ENCODE data around the gene UBL5.
"Not testable (repeated sequence)": the region's sequence is repeated elsewhere in the genome, so short reads cannot be mapped to it uniquely, and the experiment has no call there.

The UBL5 gene

DNA sequence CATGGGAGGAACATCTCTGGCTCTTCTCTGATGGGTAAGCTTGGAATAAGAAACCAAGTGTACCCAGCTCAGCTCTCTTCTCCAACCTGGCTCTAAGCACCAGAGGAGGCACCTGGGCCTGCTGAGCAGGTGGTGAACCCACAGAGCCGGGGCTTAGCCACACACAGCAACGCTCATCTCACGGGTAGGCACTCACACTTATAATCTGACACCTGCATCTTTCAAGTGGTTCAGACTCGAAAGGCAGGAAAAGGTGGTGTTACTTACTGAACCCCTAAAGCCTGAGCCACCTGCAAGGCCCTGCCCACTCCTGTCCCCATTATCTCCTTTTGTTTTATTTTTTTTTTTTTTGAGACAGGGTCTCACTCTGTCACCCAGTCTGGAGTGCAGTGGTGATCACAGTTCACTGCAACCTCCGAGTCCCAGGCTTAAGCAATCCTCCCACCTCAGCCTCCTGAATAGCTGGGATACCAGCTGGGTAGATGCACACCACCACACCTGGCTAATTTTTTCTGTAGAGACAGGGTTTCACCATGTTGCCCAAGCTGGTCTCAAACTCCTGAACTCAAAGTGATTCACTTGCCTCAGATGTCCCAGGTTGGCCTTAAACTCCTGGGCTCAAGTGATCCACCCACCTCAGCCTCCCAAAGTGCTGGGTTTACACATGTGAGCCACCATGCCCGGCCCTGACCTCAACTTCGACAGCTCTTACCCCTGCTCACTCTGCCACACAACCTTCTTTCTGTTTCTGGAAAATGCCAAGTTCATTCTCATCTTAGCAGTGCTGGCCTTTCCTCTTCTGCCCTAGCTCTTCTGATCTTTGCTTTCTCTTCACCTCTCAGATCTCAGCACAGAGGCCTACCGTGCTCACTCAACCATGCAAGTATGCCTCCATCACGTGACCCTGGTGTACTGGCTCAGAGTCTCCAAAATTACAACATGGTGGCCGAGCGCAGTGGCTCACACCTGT is 18.6 kb upstream of the UBL5 start:
- in situ Hi-C loops (cut with MboI; ENCODE audit: low sequenced_read_pairs), result no loop called here

DNA sequence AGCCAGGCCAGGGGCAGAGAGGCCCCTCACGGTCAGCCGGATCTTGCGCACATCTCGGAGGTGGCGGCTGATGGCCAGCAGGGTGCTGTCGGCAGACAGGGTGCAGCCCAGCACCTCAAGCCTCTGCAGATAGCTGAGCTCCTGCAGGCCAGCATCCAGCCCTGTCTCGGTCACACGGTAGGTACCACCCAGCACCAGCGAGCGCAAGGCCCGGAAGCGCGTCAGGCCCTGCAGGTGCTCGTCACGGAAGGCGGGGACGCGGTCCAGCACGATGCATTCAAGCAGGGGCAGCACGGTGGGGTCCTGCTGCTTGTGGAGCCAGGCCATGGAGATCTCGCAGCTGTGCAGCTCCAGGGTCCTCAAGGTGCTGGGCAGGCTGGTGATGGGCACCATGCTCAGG is 16.6 kb upstream of the UBL5 start:
- in situ Hi-C loops (cut with MboI; ENCODE audit: low sequenced_read_pairs), result no loop called here

DNA sequence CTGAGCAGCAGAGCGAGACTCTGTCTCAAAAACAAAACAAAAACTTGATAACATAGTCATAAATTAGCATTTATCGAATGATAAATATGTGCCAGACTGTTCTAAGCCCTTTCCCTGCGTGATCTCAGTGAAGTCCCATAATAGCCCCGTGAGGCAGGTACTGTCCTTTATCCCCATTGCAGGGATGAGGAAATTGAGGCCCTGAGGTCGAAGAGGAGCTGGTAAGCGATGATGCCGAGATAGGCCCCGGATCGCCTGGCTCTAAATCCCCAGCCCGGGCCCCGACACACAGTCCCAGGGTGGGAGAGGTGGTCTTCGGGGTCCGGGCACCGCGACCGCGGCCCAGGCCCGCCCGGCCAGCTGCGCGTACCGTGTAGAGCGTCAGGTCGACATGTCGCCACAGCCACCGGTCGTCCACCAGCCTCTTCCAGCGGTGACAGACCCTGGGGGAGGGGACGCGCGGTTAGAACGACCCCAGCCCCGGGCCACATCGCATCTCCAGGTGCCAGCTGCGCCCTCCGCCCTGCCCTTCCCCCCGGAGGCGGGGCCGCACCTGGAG is 9.5 kb upstream of the UBL5 start:
- in situ Hi-C loops (cut with MboI; ENCODE audit: low sequenced_read_pairs), result no loop called here

DNA sequence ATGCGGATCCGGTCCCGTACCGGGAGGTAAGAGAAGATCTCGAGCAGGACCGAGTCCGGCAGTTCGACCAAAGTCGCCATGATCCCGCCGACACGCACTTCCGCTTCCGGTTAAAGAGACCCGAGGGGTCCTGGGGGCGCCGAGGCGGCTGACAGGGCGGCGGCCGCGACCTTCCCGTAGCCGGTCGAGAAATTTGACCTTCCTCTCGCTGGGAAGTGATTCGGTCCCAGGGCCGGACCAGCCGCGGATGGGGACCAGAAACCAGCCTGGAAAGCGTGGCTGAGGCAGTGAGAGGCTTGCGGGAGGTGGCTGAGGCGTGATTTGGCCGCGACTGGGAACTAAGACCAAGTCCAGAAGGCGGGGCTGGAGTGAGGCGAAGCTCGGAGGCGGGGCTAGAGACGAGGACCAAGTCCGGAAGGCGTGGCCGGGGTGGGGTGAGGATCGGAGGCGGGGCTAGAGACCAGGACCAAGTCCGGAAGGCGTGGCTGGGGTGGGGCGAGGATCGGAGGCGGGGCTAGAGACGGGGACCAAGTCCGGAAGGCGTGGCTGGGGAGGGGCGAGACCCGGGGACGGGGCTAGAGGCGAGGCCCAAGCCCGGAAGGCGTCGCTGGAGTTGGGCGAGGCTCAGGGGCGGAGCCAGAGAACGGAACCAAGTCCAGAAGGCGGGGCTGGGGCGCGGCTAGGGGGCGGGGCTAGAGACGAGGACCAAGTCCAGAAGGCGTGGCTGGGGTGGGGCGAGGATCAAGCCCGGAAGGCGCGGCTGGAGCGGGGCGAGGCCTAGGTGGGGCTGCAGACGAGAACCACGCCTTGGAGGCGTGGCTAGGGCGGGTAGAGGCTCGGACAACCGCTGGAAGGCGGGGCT is 8.8 kb upstream of the UBL5 start, which contains the start of gene FBXL12:
Gene FBXL12, minus strand, starts transcription at position 346 of the 862 bp plus-strand sequence. Its CDS starts 266 bp downstream, at position 80.
- in situ Hi-C loops (cut with MboI; ENCODE audit: low sequenced_read_pairs), result no loop called here

DNA sequence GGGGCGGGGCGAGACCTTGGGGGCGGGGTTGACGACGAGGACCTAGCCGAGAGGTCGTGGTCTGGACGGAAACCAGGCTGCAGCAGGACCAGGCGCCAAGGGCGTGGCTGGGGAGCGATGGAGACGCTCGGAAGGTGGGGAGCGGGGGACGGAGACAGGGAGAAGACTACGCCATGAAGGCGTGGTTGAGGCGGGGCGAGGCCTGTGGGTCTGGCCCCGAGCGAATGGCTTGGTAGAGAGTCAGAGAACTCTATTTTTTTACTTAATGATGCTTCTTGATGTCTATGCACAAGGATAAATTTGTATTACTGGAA is 8.2 kb upstream of the UBL5 start:
- in situ Hi-C loops (cut with MboI; ENCODE audit: low sequenced_read_pairs), result no loop called here

DNA sequence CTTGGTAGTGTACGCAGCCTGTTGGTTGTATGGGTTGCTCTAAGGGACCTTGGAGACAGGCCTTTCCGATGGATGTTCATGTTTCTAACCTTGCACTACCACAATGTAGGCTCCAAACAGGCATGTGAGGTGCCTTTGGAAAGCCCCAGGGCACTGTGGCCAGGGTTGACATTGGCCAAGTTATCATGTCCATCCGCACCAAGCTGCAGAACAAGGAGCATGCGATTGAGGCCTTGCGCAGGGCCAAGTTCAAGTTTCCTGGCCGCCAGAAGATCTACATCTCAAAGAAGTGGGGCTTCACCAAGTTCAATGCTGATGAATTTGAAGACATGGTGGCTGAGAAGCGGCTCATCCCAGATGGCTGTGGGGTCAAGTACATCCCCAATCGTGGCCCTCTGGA is 7.7 kb upstream of the UBL5 start:
- in situ Hi-C loops (cut with MboI; ENCODE audit: low sequenced_read_pairs), result not testable (repeated sequence)

DNA sequence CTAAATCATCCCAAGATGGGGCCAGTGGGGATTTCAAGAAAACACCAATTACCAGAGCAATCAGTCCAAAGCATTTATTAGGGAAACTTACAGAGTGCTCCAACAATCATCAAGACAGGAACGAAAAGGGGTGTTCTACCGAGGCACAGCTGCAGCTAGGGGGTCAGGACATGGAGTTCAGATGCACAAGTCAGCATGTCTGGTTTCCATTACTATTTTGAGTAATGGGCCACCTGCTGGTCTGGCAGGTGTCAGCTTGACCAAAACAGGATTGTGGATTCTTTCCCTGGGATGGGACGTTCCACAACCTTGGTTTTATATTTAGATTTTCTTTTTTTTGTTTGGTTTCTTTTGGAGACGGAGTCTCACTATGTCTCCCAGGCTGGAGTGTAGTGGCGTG is 3.9 kb upstream of the UBL5 start:
- in situ Hi-C loops (cut with MboI; ENCODE audit: low sequenced_read_pairs), result no loop called here

DNA sequence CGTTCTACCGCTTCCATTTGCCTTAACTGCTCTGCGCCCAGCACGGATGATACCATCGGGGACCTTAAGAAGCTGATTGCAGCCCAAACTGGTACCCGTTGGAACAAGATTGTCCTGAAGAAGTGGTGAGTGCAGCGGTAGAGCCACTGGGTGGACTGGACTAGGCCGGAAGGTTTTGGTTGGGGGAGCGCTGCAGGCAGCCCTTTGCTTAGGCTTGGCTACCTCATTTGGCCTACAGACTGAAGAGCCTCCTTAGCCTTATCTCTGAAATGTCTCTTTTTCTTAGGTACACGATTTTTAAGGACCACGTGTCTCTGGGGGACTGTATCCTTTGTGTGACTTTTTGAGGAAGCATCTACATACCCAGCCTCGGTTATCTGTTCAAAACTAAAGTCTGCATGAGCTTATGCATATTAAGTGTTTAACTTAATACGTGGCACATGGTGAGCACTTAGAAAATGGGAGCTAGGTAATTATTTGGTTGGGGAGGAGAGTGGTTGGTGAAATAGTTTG is 889 bp downstream of the UBL5 start:
- in situ Hi-C loops (cut with MboI; ENCODE audit: low sequenced_read_pairs), result no loop called here

DNA sequence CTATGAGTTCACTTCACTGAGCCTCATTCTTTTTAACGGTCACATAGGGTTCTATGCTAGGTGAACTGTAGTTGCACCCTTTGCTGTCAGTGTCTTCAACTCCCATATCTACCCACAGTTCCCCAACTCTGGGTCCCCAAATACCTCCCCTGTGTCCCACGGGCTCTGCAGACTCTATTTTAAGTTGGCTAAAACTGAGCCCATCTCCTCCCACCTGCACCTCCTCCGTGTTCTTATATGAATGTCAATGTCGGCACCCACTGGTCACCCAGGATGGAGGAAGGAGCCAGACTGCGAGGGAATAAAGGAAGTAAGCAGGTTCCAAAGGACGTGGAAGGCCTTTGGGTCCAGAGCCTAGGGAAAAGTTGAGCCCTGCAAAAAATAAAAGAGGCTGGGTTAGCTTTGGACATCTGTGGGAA is 6.6 kb downstream of the UBL5 start:
- in situ Hi-C loops (cut with MboI; ENCODE audit: low sequenced_read_pairs), result no loop called here

DNA sequence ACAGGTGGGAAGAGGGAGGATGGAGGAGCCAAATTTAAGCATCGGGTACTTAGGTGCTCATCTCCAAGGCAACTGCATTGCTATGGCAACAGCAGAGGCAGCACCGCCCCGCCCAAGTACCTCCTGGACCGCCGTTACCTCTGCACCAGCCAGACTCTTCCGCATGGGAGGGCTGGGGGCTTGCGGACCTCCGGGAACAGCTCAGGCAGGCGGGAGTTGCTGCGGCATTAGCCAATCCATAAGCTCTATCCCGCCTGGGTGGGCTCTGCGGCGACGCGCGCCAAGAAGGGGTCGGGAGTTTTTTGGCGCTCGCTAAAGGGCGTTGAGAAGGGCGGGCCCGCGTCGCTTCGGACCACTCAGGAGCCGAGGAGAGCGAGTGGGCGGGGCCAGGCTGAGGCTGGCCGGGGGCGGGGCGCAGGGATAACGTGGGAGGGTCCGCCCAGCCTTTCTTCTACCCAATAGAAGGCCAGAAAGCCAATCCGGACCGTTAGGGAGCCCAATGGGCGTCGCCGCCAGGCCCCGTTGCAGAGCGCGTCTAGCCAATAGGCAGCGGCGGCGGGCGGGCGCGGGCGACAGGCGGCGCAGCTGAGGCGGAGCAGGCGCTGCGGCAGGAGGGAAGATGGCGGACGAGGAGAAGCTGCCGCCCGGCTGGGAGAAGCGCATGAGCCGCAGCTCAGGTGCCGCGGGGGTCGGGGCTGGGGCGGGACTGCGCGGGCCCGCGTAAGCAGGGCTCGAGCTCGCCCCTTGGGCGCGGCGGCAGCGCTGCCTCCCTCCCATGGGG is 7.2 kb downstream of the UBL5 start, which contains the start of gene PIN1:
Gene PIN1, plus strand, starts transcription at position 593 of the 781 bp plus-strand sequence. Its CDS starts 27 bp downstream, at position 620.
- in situ Hi-C loops (cut with MboI; ENCODE audit: low sequenced_read_pairs), result no loop called here

DNA sequence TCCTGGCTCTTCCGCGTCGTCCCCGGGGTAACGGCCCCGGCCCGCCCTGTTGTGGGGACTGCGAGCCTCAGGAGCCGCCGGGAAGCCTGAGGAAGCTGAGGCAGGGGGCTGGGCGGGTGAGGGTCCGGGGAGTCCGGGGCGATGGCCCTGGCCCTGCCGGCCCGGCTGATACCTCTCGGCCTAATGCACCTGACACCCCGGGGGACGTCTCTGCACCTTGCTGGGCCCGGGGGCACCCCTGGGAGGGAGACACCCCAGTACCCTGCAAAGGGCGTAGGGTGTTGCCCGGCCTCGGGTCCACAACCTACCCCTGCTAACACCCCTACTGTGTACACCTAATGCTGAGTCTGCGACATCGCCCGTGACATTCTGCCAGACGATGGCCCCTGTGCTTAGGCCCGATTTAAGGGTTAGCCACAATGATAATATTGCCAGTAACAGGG is 7.8 kb downstream of the UBL5 start:
- in situ Hi-C loops (cut with MboI; ENCODE audit: low sequenced_read_pairs), result no loop called here

DNA sequence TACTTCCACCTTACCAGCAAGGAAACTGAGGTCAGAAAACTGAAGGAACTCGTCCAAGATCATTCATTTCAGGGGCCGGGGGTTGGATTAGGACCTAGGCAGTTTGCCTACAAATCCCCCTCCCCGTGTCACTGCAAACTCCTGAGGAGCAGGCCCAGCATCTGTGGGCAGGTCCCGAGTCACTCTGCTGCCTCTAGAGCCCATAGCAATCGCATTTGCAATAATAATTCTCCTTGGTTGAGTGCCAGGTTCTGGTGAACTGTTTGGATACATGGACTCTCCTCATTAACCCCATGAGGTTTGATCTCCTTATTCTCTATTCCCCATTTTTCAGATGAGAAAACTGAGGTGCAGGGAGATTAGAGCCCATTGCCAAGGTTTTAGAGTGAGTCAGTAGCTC is 8.3 kb downstream of the UBL5 start:
- in situ Hi-C loops (cut with MboI; ENCODE audit: low sequenced_read_pairs), result no loop called here

DNA sequence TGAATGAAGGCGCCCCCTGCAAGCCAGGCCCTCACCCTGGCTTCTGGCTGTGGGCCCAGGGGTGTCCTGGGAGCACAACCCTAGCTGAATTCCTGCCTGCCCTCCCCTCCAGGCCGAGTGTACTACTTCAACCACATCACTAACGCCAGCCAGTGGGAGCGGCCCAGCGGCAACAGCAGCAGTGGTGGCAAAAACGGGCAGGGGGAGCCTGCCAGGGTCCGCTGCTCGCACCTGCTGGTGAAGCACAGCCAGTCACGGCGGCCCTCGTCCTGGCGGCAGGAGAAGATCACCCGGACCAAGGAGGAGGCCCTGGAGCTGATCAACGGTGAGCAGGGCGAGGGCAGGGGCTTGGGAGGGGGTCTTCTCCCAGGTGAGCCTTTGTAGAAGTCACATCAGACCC is 10.6 kb downstream of the UBL5 start:
- in situ Hi-C loops (cut with MboI; ENCODE audit: low sequenced_read_pairs), result no loop called here

DNA sequence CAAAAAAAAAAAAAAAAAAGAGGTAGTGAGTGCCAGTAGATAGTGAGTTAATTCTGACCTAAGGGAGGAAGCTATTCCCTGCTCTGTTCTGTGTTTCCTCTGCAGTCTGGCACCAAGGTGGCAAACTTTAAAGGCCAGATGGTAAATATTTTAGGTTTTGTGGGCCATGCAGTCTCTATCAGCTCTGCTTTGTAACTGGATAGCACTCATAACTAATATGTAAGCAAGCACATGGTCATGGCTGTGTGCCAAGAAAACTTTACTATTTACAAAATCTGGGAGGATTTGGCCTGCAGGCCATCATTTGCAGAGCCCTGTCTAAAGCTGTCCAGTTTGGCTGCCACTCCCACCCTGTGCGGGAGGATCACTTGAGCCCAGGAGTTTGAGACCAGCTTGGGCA is 11.7 kb downstream of the UBL5 start:
- in situ Hi-C loops (cut with MboI; ENCODE audit: low sequenced_read_pairs), result no loop called here

DNA sequence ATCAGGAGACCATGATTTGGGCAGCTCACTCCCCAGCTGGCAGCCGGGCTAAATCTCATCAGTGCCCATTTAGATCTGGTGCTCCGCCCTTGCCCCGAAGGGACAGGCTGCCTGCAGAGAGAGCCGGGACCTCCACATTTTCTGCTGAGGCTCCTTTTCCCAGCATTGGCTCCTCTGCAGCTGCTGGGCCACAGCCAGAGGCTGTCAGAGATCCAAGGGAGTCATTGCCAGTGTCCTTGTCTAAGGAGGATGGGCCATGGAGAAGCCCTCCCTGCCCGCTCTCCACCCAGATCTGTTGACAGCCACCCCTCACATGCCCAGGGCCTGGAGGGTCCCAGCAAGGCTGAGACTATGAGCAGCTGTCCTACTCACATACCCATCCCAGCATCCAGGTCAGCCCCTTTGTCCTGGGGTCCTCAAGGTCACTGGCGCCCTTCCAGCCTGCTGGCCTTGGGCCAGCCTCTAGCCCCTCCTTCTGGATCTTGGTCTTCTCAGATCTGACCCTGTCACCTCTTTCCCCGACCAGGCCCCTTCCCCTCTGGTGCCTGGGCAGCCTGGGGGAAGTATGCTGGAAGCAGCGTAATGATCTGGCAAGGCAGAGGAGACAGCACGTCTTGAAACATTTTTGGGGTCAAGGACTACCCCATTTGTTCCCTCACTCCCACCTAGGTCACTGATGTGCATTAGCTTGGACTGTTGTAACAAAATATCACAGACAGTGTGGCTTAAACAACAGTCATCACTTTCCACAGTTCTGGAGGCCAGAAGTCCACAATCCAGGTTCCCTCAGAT is 15.3 kb downstream of the UBL5 start:
- in situ Hi-C loops (cut with MboI; ENCODE audit: low sequenced_read_pairs), result no loop called here

DNA sequence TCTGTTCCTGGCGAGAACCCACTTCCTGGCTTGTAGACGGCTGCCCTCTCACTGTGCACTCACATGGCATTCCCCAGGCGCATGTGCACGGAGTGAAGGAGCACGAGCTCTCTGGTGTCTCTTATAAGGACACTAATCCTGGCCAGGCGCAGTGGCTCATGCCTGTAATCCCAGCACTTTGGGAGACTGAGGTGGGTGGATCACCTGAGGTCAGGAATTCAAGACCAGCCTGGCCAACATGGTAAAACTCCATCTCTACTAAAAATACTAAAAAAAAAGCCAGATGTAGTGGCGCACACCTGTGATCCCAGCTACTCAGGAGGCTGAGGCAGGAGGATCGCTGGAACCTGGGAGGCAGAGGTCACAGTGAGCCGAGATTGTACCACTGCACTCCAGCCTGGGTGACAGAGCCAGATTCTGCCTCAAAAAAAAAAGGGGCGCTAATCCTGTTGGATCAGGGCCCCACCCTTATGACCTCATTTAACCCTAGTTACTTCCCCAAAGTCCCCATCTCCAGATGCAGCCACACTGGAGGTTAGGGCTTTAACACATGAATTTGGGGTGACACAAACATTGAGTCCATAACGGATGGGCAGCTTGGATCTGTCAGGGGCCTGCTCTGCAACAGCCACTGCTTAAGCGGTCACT is 16.0 kb downstream of the UBL5 start:
- in situ Hi-C loops (cut with MboI; ENCODE audit: low sequenced_read_pairs), result not testable (repeated sequence)

DNA sequence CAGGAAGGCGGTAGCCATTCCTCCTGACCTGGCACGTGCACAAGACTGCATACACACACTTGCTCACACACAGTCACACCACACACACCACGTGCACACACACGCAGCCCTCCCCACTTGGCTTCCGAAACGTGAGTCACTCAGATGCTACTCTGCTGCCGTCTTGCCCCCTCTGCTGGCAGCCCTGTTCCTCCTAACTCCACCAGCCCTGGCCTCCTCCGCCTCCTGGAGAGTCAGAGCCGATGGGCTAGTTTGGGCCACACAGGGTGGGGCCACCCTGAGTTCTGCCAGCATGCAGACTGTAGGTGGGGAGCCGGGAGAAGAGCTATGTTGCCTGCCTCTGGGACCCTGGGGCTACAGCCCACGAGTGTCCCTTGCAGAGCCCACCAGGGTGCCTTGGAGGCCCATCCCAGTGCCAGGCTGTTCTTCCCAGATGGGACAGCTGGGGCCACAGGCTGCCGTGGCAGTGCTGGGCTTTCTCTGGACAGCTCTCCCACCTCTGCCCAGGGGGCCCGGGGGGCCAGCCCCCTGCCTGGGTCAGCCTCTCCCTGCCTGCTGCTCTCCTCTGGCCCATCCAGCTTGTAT is 19.5 kb downstream of the UBL5 start:
- in situ Hi-C loops (cut with MboI; ENCODE audit: low sequenced_read_pairs), result no loop called here

DNA sequence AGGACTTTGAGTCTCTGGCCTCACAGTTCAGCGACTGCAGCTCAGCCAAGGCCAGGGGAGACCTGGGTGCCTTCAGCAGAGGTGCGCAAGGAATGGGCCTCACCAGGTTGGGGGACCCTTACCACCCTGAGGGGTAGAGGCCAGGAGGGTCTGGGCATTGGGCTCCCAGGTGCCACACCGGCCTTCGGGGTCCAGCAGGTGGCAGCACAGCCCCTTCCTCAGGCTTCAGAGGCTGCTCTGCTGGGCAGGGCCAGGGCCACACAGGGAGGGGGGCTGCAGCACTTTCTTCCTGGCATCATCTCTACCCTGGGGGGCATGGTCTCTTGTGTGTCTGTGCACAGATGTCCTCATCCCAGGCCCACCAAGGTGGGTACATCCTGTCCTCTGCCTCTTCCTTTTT is 20.3 kb downstream of the UBL5 start:
- in situ Hi-C loops (cut with MboI; ENCODE audit: low sequenced_read_pairs), result no loop called here

DNA sequence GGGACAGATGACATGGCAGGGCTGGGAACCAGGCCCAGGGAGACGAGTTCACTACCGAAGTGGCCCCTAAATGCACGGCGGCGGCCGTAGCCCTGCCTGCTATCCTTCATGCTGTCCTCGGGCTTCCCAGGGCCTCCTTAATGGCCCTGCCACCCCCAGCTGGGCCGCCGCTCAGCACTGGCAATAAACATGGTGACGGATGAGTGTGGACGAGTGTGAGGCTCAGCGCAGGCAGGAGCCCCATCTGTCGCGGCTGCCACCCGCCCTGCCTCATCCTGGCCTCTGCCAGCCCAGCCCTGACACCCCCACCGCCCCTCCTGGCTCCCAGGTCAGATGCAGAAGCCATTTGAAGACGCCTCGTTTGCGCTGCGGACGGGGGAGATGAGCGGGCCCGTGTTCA is 21.0 kb downstream of the UBL5 start:
- in situ Hi-C loops (cut with MboI; ENCODE audit: low sequenced_read_pairs), result no loop called here
